ENCODE measurements around the gene TTYH2. TPM values are rescaled to one million over a fixed set of nuclear protein-coding genes. Genes with fewer than 3 reads are reported as not detected.
A peak's percentile ranks its signal among the peaks of the same experiment; 100 is the strongest.

TTYH2 gene
- total RNA-seq, 1 donor, result 1.4 TPM

GRCh38 chr17:74165797-74166365 is 47.5 kb upstream of the TTYH2 start:
- Histone ChIP-seq H3K4me1 (ENCODE audit: insufficient read depth, low read length) (no peaks in the 10 kb centered on the region), H3K4me3 (ENCODE audit: insufficient read depth, low read length) (no peak overlapping the region), H3K79me2 (ENCODE audit: insufficient read depth, low read length) (no peaks in the 10 kb centered on the region), H3K9me3 (ENCODE audit: low read depth, low read length) (no peaks in the 10 kb centered on the region), H3K27ac (ENCODE audit: low read depth, low read length) (no peak overlapping the region), H4K20me1 (ENCODE audit: insufficient read depth, low read length) (no peaks in the 10 kb centered on the region), H3K36me3 (ENCODE audit: insufficient read depth, low read length) (no peaks in the 10 kb centered on the region), H2AFZ (ENCODE audit: low read length) (no peak overlapping the region), H3K27me3 (ENCODE audit: insufficient read depth, low read length) (no peaks in the 10 kb centered on the region), H3K4me2 (ENCODE audit: insufficient read depth, low read length) (no peak overlapping the region)
- no peak for TF ChIP-seq CTCF (IDR thresholded peaks at IDR 0.05; ENCODE audit: extremely low read depth, low read depth, low read length)
- no peak for DNase-seq (ENCODE audit: insufficient read length, low spot score, missing footprints)

- Histone ChIP-seq H3K4me1 (ENCODE audit: insufficient read depth, low read length) (no peaks in the 10 kb centered on the region), H3K27me3 (ENCODE audit: insufficient read depth, low read length) (peaks cover 9% of the 10 kb centered on the region), H4K20me1 (ENCODE audit: insufficient read depth, low read length) (no peaks in the 10 kb centered on the region), H3K27ac (ENCODE audit: low read depth, low read length) (no peak overlapping the region), H3K9me3 (ENCODE audit: low read depth, low read length) (no peaks in the 10 kb centered on the region), H2AFZ (ENCODE audit: low read length) (no peak overlapping the region), H3K4me3 (ENCODE audit: insufficient read depth, low read length) (no peak overlapping the region), H3K4me2 (ENCODE audit: insufficient read depth, low read length) (no peak overlapping the region), H3K36me3 (ENCODE audit: insufficient read depth, low read length) (no peaks in the 10 kb centered on the region), H3K79me2 (ENCODE audit: insufficient read depth, low read length) (no peaks in the 10 kb centered on the region)
- no peak for DNase-seq (ENCODE audit: insufficient read length, low spot score, missing footprints)
- no peak for TF ChIP-seq CTCF (IDR thresholded peaks at IDR 0.05; ENCODE audit: extremely low read depth, low read depth, low read length)
These were observed 42.4 kb upstream of the TTYH2 start for GRCh38 chr17:74170924-74171323.

- no peaks in the 10 kb centered on the region for H4K20me1 ChIP-seq (ENCODE audit: insufficient read depth, low read length)
- H3K27ac ChIP-seq (ENCODE audit: low read depth, low read length), result no peak overlapping the region
- H3K9me3 ChIP-seq (ENCODE audit: low read depth, low read length), result no peaks in the 10 kb centered on the region
- H3K4me3 ChIP-seq (ENCODE audit: insufficient read depth, low read length), result no peak overlapping the region
- H2AFZ ChIP-seq (ENCODE audit: low read length), result no peak overlapping the region
- no peaks in the 10 kb centered on the region for H3K4me1 ChIP-seq (ENCODE audit: insufficient read depth, low read length)
- peaks cover 9% of the 10 kb centered on the region for H3K27me3 ChIP-seq (ENCODE audit: insufficient read depth, low read length)
- DNase-seq (ENCODE audit: insufficient read length, low spot score, missing footprints), result no peak
- TF ChIP-seq CTCF (IDR thresholded peaks at IDR 0.05; ENCODE audit: extremely low read depth, low read depth, low read length), result no peak
- no peak overlapping the region for H3K4me2 ChIP-seq (ENCODE audit: insufficient read depth, low read length)
- H3K79me2 ChIP-seq (ENCODE audit: insufficient read depth, low read length), result no peaks in the 10 kb centered on the region
- no peaks in the 10 kb centered on the region for H3K36me3 ChIP-seq (ENCODE audit: insufficient read depth, low read length)
These were observed 40.7 kb upstream of the TTYH2 start for GRCh38 chr17:74172700-74173099.

GRCh38 chr17:74176546-74177001 is 36.8 kb upstream of the TTYH2 start:
- H3K27ac ChIP-seq (ENCODE audit: low read depth, low read length), result no peak overlapping the region
- peaks cover 9% of the 10 kb centered on the region for H3K27me3 ChIP-seq (ENCODE audit: insufficient read depth, low read length)
- H3K79me2 ChIP-seq (ENCODE audit: insufficient read depth, low read length), result no peaks in the 10 kb centered on the region
- DNase-seq (ENCODE audit: insufficient read length, low spot score, missing footprints), result peak; percentile 90
- no peak overlapping the region for H3K4me3 ChIP-seq (ENCODE audit: insufficient read depth, low read length)
- no peaks in the 10 kb centered on the region for H3K9me3 ChIP-seq (ENCODE audit: low read depth, low read length)
- peak; percentile 88 for TF ChIP-seq CTCF (IDR thresholded peaks at IDR 0.05; ENCODE audit: extremely low read depth, low read depth, low read length)
- H4K20me1 ChIP-seq (ENCODE audit: insufficient read depth, low read length), result no peaks in the 10 kb centered on the region
- H3K4me1 ChIP-seq (ENCODE audit: insufficient read depth, low read length), result no peaks in the 10 kb centered on the region
- H2AFZ ChIP-seq (ENCODE audit: low read length), result no peak overlapping the region
- no peak overlapping the region for H3K4me2 ChIP-seq (ENCODE audit: insufficient read depth, low read length)
- H3K36me3 ChIP-seq (ENCODE audit: insufficient read depth, low read length), result no peaks in the 10 kb centered on the region
